HEK293 (cell line): ENCODE results near the gene KHDRBS2.

Experiments
- ZNF350 ChIP-seq: fragments of 450-650 bp; formaldehyde crosslinking; IDR thresholded peaks from 2 replicates; pipeline ENCODE4 v1.5.0; 2017; ENCODE audit warnings: missing biosample characterization, mild to moderate bottlenecking, missing genetic modification characterization
- ZNF561 ChIP-seq: fragments of 450-650 bp; IDR thresholded peaks from 2 replicates; pipeline ENCODE4 v1.5.1; 2018; ENCODE audit warnings: missing biosample characterization, missing genetic modification characterization, borderline replicate concordance
- TF ChIP-seq, protein P1 (sequence below): fragments of 450-650 bp; formaldehyde crosslinking; IDR thresholded peaks from 2 replicates; pipeline ENCODE4 v1.5.1; 2016; ENCODE audit warnings: missing biosample characterization, missing genetic modification characterization, borderline replicate concordance
- TF ChIP-seq, protein P2 (sequence below): fragments of 450-650 bp; formaldehyde crosslinking; IDR thresholded peaks from 2 replicates; pipeline ENCODE4 v1.5.1; 2016; ENCODE audit warnings: missing biosample characterization, missing genetic modification characterization
- TF ChIP-seq, protein P3 (sequence below): fragments of 450-650 bp; formaldehyde crosslinking; IDR thresholded peaks from 2 replicates; pipeline ENCODE4 v1.5.1; 2016; ENCODE audit warnings: missing biosample characterization, missing genetic modification characterization
- TF ChIP-seq, protein P4 (sequence below): fragments of 450-650 bp; formaldehyde crosslinking; IDR thresholded peaks from 2 replicates; pipeline ENCODE4 v1.5.1; 2017; ENCODE audit warnings: missing biosample characterization, missing genetic modification characterization

DNA sequence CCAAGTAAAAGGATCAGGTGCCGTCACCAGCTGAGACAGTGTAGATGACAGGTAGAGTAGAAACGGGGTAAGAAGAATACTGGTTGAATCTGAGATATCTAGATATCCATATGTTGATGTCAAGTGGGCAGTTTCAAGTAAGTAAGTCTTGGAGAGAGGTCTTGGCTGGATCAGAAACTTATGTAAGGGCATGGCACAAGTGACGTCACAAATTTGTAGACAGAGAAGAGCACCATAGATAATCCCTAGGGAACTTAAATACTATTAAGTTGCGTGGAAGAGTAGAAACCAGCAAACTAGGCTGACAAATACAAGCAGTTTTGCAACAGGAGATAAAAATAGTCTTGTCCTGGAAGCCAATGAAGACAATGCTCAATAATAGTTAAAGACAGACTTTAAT is 123.2 kb downstream of the KHDRBS2 start:
- TF ChIP-seq, protein P1, sequence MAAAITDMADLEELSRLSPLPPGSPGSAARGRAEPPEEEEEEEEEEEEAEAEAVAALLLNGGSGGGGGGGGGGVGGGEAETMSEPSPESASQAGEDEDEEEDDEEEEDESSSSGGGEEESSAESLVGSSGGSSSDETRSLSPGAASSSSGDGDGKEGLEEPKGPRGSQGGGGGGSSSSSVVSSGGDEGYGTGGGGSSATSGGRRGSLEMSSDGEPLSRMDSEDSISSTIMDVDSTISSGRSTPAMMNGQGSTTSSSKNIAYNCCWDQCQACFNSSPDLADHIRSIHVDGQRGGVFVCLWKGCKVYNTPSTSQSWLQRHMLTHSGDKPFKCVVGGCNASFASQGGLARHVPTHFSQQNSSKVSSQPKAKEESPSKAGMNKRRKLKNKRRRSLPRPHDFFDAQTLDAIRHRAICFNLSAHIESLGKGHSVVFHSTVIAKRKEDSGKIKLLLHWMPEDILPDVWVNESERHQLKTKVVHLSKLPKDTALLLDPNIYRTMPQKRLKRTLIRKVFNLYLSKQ: no peak
- TF ChIP-seq ZNF350 (tag by site-specific recombination): no peak
- TF ChIP-seq, protein P2, sequence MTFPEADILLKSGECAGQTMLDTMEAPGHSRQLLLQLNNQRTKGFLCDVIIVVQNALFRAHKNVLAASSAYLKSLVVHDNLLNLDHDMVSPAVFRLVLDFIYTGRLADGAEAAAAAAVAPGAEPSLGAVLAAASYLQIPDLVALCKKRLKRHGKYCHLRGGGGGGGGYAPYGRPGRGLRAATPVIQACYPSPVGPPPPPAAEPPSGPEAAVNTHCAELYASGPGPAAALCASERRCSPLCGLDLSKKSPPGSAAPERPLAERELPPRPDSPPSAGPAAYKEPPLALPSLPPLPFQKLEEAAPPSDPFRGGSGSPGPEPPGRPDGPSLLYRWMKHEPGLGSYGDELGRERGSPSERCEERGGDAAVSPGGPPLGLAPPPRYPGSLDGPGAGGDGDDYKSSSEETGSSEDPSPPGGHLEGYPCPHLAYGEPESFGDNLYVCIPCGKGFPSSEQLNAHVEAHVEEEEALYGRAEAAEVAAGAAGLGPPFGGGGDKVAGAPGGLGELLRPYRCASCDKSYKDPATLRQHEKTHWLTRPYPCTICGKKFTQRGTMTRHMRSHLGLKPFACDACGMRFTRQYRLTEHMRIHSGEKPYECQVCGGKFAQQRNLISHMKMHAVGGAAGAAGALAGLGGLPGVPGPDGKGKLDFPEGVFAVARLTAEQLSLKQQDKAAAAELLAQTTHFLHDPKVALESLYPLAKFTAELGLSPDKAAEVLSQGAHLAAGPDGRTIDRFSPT: no peak
- TF ChIP-seq, protein P3, sequence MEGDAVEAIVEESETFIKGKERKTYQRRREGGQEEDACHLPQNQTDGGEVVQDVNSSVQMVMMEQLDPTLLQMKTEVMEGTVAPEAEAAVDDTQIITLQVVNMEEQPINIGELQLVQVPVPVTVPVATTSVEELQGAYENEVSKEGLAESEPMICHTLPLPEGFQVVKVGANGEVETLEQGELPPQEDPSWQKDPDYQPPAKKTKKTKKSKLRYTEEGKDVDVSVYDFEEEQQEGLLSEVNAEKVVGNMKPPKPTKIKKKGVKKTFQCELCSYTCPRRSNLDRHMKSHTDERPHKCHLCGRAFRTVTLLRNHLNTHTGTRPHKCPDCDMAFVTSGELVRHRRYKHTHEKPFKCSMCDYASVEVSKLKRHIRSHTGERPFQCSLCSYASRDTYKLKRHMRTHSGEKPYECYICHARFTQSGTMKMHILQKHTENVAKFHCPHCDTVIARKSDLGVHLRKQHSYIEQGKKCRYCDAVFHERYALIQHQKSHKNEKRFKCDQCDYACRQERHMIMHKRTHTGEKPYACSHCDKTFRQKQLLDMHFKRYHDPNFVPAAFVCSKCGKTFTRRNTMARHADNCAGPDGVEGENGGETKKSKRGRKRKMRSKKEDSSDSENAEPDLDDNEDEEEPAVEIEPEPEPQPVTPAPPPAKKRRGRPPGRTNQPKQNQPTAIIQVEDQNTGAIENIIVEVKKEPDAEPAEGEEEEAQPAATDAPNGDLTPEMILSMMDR (tag by site-specific recombination): no peak
- TF ChIP-seq, protein P4, sequence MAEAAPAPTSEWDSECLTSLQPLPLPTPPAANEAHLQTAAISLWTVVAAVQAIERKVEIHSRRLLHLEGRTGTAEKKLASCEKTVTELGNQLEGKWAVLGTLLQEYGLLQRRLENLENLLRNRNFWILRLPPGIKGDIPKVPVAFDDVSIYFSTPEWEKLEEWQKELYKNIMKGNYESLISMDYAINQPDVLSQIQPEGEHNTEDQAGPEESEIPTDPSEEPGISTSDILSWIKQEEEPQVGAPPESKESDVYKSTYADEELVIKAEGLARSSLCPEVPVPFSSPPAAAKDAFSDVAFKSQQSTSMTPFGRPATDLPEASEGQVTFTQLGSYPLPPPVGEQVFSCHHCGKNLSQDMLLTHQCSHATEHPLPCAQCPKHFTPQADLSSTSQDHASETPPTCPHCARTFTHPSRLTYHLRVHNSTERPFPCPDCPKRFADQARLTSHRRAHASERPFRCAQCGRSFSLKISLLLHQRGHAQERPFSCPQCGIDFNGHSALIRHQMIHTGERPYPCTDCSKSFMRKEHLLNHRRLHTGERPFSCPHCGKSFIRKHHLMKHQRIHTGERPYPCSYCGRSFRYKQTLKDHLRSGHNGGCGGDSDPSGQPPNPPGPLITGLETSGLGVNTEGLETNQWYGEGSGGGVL (tag by site-specific recombination): no peak
- no peak for TF ChIP-seq ZNF561 (tag by site-specific recombination)
